GM23338 (cell line): ENCODE data around the gene FAM168A.
"Not testable (repeated sequence)": the region's sequence is repeated elsewhere in the genome, so short reads cannot be mapped to it uniquely, and the experiment has no call there.

Experiments
- CREB1 ChIP-seq: fragments of 250-450 bp; sonication (Bioruptor Pico); IDR thresholded peaks from 2 replicates; pipeline ENCODE4 v1.5.0; 2020; ENCODE audit warnings: low read depth, mild to moderate bottlenecking, moderate library complexity
- EZH2 ChIP-seq: fragments of 200-600 bp; sonication (generic); IDR thresholded peaks from one replicate; pipeline ENCODE4 v1.8.0; 2017; ENCODE audit warnings: antibody characterized with exemption, mild to moderate bottlenecking, low read depth; ENCODE audit not compliant: unreplicated experiment
- EZH2phosphoT487 ChIP-seq: fragments of 200-600 bp; sonication (generic); IDR thresholded peaks from one replicate; pipeline ENCODE4 v1.8.1; 2018; ENCODE audit warnings: antibody characterized with exemption; ENCODE audit not compliant: unreplicated experiment
- JUNB ChIP-seq: IDR thresholded peaks from one replicate; pipeline ENCODE4 v1.6.1; 2016; ENCODE audit warnings: antibody characterized with exemption; ENCODE audit not compliant: unreplicated experiment
- NANOG ChIP-seq: IDR thresholded peaks from 2 replicates; pipeline ENCODE4 v1.6.1; 2016; ENCODE audit warnings: antibody characterized with exemption, borderline replicate concordance
- POLR2AphosphoS5 ChIP-seq: IDR thresholded peaks from 2 replicates; pipeline ENCODE4 v1.6.1; 2016; ENCODE audit warnings: antibody characterized with exemption, low read depth
- STAT1 ChIP-seq: IDR thresholded peaks from one replicate; pipeline ENCODE4 v1.6.1; 2016; ENCODE audit warnings: antibody characterized with exemption; ENCODE audit not compliant: unreplicated experiment
- ZNF114 ChIP-seq: fragments of 250-450 bp; sonication (Bioruptor Pico); IDR thresholded peaks from 2 replicates; pipeline ENCODE4 v1.5.0; 2020; ENCODE audit warnings: mild to moderate bottlenecking, moderate library complexity
- ZNF331 ChIP-seq: fragments of 250-450 bp; sonication (Bioruptor Pico); IDR thresholded peaks from 2 replicates; pipeline ENCODE4 v1.5.0; 2020; ENCODE audit warnings: low read depth, mild to moderate bottlenecking, moderate library complexity
- TF ChIP-seq, protein P1 (sequence below), 2 experiments: fragments of 200-600 bp in 1 of 2; sonication (generic) in 1 of 2; conservative IDR thresholded peaks; 2 replicates each; pipeline versions ENCODE4 v1.5.1 to v1.6.1; 2016 to 2017; ENCODE audit warnings: antibody characterized with exemption in 2 of 2, low read depth in 2 of 2, mild to moderate bottlenecking in 2 of 2, moderate library complexity in 1 of 2
- TF ChIP-seq, protein P2 (sequence below): IDR thresholded peaks from one replicate; pipeline ENCODE4 v1.6.1; 2018; ENCODE audit warnings: antibody characterized with exemption; ENCODE audit not compliant: unreplicated experiment
- TF ChIP-seq, protein P3 (sequence below): IDR thresholded peaks from 2 replicates; pipeline ENCODE4 v1.6.1; 2016; ENCODE audit warnings: antibody characterized with exemption

DNA sequence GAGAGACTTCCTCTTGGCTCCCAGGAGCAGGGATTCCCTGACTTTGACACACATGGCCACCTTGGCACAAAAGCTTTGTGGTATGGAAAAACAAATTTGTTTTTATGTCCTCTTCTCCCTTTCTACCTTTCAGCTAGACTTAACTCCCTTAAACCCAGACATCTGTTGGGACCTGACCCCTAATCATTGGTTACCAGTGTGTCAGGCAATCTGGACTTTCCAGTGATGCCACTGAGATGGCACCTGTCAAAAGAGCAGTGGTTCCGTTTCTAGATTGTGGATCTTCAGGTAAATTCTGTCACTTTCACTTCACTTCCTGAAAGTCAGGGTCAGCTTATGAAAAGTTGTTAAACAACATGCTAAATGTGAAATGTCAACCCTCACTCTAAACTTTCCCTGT lies 17.2 kb downstream of the FAM168A start:
- TF ChIP-seq POLR2AphosphoS5; EZH2phosphoT487; EZH2; CREB1; STAT1; ZNF331 (CRISPR knock-in tag); ZNF114 (CRISPR knock-in tag); JUNB; NANOG: not testable (repeated sequence)
- TF ChIP-seq, protein P1, sequence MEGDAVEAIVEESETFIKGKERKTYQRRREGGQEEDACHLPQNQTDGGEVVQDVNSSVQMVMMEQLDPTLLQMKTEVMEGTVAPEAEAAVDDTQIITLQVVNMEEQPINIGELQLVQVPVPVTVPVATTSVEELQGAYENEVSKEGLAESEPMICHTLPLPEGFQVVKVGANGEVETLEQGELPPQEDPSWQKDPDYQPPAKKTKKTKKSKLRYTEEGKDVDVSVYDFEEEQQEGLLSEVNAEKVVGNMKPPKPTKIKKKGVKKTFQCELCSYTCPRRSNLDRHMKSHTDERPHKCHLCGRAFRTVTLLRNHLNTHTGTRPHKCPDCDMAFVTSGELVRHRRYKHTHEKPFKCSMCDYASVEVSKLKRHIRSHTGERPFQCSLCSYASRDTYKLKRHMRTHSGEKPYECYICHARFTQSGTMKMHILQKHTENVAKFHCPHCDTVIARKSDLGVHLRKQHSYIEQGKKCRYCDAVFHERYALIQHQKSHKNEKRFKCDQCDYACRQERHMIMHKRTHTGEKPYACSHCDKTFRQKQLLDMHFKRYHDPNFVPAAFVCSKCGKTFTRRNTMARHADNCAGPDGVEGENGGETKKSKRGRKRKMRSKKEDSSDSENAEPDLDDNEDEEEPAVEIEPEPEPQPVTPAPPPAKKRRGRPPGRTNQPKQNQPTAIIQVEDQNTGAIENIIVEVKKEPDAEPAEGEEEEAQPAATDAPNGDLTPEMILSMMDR (conservative IDR thresholded peaks at IDR 0.05; ENCODE audit: low read depth in 2 of 2): not testable (repeated sequence)
- TF ChIP-seq, protein P2, sequence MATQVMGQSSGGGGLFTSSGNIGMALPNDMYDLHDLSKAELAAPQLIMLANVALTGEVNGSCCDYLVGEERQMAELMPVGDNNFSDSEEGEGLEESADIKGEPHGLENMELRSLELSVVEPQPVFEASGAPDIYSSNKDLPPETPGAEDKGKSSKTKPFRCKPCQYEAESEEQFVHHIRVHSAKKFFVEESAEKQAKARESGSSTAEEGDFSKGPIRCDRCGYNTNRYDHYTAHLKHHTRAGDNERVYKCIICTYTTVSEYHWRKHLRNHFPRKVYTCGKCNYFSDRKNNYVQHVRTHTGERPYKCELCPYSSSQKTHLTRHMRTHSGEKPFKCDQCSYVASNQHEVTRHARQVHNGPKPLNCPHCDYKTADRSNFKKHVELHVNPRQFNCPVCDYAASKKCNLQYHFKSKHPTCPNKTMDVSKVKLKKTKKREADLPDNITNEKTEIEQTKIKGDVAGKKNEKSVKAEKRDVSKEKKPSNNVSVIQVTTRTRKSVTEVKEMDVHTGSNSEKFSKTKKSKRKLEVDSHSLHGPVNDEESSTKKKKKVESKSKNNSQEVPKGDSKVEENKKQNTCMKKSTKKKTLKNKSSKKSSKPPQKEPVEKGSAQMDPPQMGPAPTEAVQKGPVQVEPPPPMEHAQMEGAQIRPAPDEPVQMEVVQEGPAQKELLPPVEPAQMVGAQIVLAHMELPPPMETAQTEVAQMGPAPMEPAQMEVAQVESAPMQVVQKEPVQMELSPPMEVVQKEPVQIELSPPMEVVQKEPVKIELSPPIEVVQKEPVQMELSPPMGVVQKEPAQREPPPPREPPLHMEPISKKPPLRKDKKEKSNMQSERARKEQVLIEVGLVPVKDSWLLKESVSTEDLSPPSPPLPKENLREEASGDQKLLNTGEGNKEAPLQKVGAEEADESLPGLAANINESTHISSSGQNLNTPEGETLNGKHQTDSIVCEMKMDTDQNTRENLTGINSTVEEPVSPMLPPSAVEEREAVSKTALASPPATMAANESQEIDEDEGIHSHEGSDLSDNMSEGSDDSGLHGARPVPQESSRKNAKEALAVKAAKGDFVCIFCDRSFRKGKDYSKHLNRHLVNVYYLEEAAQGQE: not testable (repeated sequence)
- TF ChIP-seq, protein P3, sequence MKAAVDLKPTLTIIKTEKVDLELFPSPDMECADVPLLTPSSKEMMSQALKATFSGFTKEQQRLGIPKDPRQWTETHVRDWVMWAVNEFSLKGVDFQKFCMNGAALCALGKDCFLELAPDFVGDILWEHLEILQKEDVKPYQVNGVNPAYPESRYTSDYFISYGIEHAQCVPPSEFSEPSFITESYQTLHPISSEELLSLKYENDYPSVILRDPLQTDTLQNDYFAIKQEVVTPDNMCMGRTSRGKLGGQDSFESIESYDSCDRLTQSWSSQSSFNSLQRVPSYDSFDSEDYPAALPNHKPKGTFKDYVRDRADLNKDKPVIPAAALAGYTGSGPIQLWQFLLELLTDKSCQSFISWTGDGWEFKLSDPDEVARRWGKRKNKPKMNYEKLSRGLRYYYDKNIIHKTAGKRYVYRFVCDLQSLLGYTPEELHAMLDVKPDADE: not testable (repeated sequence)
